ENCODE data around the gene SND1. TPM values are rescaled to one million over a fixed set of nuclear protein-coding genes. Genes with fewer than 3 reads are reported as not detected.
"Not testable (repeated sequence)": the region's sequence is repeated elsewhere in the genome, so short reads cannot be mapped to it uniquely, and the experiment has no call there.

Gene SND1
- total RNA-seq, 2 experiments from 2014 or later: 132 to 148 TPM

DNA sequence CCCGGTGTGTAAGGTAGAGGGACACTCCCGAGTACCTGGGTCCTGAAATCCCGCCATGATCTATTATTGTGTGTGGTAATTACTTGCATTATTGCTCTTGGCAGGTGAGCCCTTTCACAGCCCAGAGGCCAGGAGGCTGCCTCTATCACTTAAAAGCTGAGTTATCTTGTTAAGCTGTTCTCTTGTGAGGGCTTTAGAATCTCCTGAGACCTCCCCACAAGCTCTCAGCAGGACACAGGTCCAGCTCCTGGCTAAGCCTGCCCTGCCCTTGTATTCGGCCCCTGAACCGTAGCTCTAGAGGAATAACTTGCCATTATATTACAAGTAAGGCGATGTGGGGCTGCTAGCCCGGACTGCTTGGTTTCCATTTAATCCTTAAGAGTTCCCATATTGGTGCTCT lies 13.9 kb downstream of the SND1 start:
- H3K4me1 Mint-ChIP-seq: peaks cover 15% of the 10 kb centered on the region

DNA sequence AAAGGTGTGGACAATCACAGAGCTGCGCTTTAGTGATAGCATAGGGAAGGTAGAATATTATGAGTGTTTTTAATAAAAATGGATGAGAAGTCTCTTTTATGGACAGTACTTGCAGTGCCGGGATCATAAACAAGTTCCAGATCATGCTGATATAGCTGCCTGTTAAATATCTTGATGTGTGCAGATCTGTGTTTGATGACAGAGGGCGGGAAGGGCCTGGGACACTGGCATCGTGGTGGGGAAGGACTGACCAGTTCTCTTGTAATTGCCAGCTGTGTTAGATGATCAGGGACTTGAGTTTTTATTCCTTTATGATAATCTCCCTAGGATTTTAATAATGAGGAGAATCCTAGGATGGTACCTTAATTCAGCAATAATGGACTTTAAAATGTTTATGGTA lies 14.6 kb downstream of the SND1 start:
- H3K9me3 Mint-ChIP-seq: peaks cover 2% of the 10 kb centered on the region
- H3K36me3 Mint-ChIP-seq: peaks cover 21% of the 10 kb centered on the region
- H3K27me3 Mint-ChIP-seq: no peaks in the 10 kb centered on the region
- H3K4me3 Mint-ChIP-seq: no peak overlapping the region
- H3K27ac Mint-ChIP-seq: no peak overlapping the region
- peaks cover 13% of the 10 kb centered on the region for H3K4me1 Mint-ChIP-seq
- ATAC-seq (ENCODE audit: low read depth): no peak
- DNase-seq: no peak
- POLR2A ChIA-PET: no interaction called here

More for the DNA sequence above, 13.9 kb downstream of the SND1 start:
- POLR2A ChIA-PET: no interaction called here
- ATAC-seq (ENCODE audit: low read depth) (no peak), DNase-seq (no peak)
- Mint-ChIP-seq H3K36me3 (peaks cover 23% of the 10 kb centered on the region), H3K27ac (no peak overlapping the region), H3K27me3 (no peaks in the 10 kb centered on the region), H3K9me3 (no peaks in the 10 kb centered on the region), H3K4me3 (no peak overlapping the region)

- Mint-ChIP-seq H3K9me3 (peaks cover 2% of the 10 kb centered on the region), H3K27ac (no peak overlapping the region), H3K36me3 (peaks cover 25% of the 10 kb centered on the region), H3K4me1 (peaks cover 13% of the 10 kb centered on the region), H3K4me3 (no peak overlapping the region), H3K27me3 (no peaks in the 10 kb centered on the region)
- ATAC-seq (ENCODE audit: low read depth) (no peak), DNase-seq (no peak)
- POLR2A ChIA-PET: no interaction called here
Observed at GRCh38 chr7:127667017-127667670, 15.2 kb downstream of the SND1 start.

DNA sequence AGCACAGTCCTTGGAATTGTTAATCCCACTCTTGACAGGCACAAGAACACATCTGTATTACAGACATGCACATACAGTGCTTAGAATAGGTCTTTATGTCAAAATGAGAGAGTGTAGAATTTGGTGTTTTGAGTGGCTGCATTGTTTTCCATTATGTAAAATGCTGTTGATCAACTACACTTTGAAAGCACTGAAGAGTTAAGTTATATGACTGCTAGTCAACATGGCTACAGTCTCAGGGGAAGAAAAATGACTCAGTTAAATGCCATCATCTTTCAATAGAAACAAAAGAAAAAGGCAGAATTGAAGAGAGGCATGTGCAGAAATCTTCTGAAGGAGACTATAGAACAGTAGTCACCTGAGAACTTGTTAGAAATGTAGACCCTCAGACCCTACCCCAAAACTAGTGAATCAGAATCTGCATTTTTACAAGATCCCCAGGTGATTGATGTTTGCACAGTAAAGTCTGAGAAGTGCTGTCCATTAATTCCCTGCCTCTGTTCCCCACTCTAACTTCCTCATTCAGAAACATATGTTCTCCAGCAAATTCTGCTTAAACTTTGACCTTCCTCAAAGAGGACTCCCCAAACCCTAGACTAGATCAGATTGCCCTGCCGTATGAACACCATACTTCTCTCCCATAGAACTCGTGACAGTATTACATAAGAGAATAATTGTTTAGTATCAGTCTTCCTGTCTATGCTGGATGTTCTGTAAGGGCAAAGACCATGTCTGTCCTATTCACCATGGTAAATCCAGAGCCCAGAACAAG lies 16.0 kb downstream of the SND1 start:
- H3K36me3 Mint-ChIP-seq: peaks cover 27% of the 10 kb centered on the region
- no peak for ATAC-seq (ENCODE audit: low read depth)
- H3K9me3 Mint-ChIP-seq: peaks cover 4% of the 10 kb centered on the region
- H3K27me3 Mint-ChIP-seq: no peaks in the 10 kb centered on the region
- H3K4me3 Mint-ChIP-seq: no peak overlapping the region
- no peak for DNase-seq
- no peak overlapping the region for H3K27ac Mint-ChIP-seq
- H3K4me1 Mint-ChIP-seq: peaks cover 13% of the 10 kb centered on the region
- POLR2A ChIA-PET: no interaction called here

DNA sequence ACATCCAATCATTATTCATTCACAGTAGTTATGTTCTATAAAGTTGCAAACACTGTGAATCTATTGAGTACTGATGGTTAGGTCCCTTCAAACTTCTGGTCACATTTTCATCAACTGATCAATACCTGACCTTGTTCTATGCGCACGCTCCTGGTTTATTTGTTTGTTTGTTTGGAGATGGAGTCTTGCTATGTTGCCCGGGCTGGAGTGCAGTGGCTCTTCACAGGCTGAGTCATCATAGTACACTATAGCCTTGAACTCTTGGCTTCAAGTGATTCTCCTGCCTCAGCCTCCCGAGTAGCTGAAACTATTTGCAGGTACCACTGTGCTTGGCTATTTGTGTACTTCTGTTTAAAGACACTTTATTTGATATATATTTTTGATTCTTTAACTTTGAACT lies 19.3 kb downstream of the SND1 start:
- Mint-ChIP-seq H3K27ac (no peak overlapping the region), H3K36me3 (peaks cover 34% of the 10 kb centered on the region), H3K27me3 (no peaks in the 10 kb centered on the region), H3K4me1 (peaks cover 11% of the 10 kb centered on the region), H3K9me3 (peaks cover 4% of the 10 kb centered on the region), H3K4me3 (no peak overlapping the region)
- no peak for ATAC-seq (ENCODE audit: low read depth)
- DNase-seq: no peak
- POLR2A ChIA-PET: no interaction called here

GRCh38 chr7:127673902-127674301 lies 21.9 kb downstream of the SND1 start:
- Mint-ChIP-seq H3K9me3 (peaks cover 7% of the 10 kb centered on the region), H3K4me3 (no peak overlapping the region), H3K27ac (no peak overlapping the region), H3K27me3 (no peaks in the 10 kb centered on the region), H3K36me3 (peaks cover 58% of the 10 kb centered on the region), H3K4me1 (peaks cover 7% of the 10 kb centered on the region)
- no peak for DNase-seq
- POLR2A ChIA-PET: no interaction called here
- no peak for ATAC-seq (ENCODE audit: low read depth)

DNA sequence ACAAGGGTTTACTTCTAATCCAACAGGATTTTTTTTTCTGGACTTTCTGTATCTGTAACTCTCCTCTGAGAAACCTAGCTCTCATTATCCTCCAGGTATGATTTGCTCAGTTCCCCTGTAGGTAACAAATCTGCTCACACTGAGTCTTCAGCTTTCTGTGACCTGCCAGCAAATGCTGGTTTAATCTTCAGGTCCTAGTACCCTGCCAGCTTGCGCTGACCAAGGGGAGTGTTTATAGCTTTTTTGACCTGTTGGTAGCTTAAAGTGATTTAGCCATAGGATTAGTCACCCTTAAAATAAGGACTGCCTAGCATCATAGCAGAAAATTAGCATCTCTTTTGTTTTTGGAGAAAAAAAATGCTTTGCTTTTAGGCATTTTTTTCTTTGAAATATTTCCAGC lies 22.4 kb downstream of the SND1 start:
- H3K27me3 Mint-ChIP-seq: no peaks in the 10 kb centered on the region
- POLR2A ChIA-PET: no interaction called here
- peaks cover 9% of the 10 kb centered on the region for H3K9me3 Mint-ChIP-seq
- ATAC-seq (ENCODE audit: low read depth) (no peak), DNase-seq (no peak)
- H3K4me1 Mint-ChIP-seq: peaks cover 7% of the 10 kb centered on the region
- H3K36me3 Mint-ChIP-seq: peaks cover 58% of the 10 kb centered on the region
- no peak overlapping the region for H3K4me3 Mint-ChIP-seq
- no peak overlapping the region for H3K27ac Mint-ChIP-seq

DNA sequence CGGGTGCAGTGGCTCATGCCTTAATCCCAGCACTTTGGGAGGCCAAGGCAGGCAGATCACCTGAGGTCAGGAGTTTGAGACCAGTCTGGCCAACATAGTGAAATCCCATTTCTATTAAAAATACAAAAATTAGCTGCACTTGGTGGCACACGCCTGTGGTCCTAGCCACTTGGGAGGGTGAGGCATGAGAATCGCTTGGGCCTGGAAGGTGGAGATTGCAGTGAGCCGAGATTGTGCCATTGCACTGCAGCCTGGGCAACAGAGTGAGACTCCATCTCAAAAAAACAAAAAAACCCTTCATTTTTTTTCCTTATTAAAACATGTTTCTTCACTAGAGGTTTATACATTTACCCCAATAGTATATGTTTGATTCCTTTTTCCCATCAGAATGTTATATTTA lies 22.9 kb downstream of the SND1 start:
- H3K4me3 Mint-ChIP-seq; H3K27ac Mint-ChIP-seq; POLR2A ChIA-PET; H3K4me1 Mint-ChIP-seq; ATAC-seq (ENCODE audit: low read depth); DNase-seq; H3K27me3 Mint-ChIP-seq: not testable (repeated sequence)
- Mint-ChIP-seq H3K36me3 (peaks cover 60% of the 10 kb centered on the region), H3K9me3 (peaks cover 14% of the 10 kb centered on the region)

DNA sequence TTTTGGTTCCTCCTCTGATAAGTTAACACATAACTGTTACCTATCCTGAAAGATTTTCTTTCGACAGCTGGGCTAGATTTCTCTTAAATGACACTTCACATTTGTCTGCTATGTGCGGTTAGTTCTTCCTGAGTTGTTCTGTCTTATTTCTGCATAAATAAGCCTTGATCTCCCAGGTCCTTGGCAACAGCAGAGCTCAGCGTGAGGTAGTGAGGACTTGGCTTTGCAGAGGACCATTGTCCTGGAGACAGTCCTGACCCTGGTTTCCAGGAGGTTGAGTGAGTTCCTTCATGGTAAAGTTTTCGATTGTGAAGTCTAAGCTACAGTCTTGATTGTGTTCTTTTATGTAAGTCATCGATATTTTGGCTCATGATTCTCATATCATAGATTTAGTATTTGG lies 23.7 kb downstream of the SND1 start:
- DNase-seq (no peak), ATAC-seq (ENCODE audit: low read depth) (no peak)
- Mint-ChIP-seq H3K27me3 (no peaks in the 10 kb centered on the region), H3K9me3 (peaks cover 17% of the 10 kb centered on the region), H3K4me3 (no peak overlapping the region), H3K36me3 (peaks cover 62% of the 10 kb centered on the region), H3K27ac (no peak overlapping the region), H3K4me1 (peaks cover 5% of the 10 kb centered on the region)
- POLR2A ChIA-PET: no interaction called here

DNA sequence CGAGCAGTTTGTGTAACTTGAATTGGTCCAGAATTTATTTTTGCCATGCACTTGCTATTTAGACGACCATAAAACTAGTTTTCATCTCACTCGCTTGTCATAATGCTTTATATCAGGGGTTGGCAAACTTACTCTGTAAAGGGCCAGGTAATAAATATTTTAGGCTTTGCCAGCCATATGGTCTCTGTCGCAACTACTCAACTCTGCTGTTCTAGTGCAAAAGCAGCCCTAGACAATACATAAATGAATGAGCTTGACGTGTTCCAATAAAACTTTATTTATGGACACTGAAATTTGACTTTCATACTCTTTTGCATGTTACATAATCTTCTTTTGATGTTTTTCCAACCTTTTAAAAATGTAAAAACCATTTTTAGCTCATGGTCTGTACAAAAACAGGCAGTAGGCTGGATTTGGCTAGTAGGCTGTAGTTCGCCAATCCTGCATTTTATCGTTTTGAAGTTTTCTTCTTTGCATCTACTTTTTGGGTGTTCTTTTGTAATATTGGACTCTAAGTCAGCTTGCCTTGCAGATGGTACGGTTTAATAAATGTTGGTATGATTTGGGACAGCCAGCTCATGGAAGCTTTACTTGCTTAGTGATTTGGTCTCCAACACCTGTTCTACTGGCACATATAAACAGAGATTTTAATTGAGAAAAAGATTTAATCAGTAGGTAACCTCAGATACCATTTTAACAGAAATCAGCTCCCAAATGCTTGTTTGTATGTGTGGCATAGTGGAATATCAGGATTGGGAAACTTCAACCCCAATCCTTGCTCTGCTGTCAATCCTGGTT lies 25.6 kb downstream of the SND1 start:
- Mint-ChIP-seq H3K4me1 (peaks cover 9% of the 10 kb centered on the region), H3K27ac (no peak overlapping the region), H3K9me3 (peaks cover 21% of the 10 kb centered on the region), H3K27me3 (no peaks in the 10 kb centered on the region), H3K36me3 (peaks cover 64% of the 10 kb centered on the region), H3K4me3 (no peak overlapping the region)
- POLR2A ChIA-PET: interaction anchor here (1.1 kb wide), 1 partner anchor 24 kb away, joined by 4 read pairs; no protein-coding TSS in a partner anchor
- DNase-seq (no peak), ATAC-seq (ENCODE audit: low read depth) (no peak)

DNA sequence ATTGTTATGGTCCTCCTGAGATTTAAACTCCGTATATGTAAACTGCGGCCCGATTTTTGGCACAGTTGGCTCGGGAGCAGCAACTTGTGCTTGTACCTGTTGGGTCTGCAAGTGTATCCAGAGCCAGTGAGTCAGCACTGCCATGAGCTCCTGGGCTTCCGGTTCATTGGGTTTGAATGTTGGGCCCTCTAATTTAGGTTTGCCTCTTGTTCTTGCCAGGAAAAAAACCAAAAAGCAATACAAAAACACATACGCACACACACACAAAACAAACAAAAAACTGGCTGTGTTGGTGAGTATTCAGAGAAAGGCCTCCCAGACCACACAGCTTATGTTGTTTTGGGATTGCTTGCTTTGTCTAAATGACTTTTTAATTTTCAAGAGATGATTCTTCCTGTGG lies 26.3 kb downstream of the SND1 start:
- Mint-ChIP-seq H3K4me1 (peaks cover 11% of the 10 kb centered on the region), H3K9me3 (peaks cover 20% of the 10 kb centered on the region), H3K27me3 (no peaks in the 10 kb centered on the region), H3K27ac (no peak overlapping the region), H3K36me3 (peaks cover 63% of the 10 kb centered on the region), H3K4me3 (no peak overlapping the region)
- DNase-seq (no peak), ATAC-seq (ENCODE audit: low read depth) (no peak)
- POLR2A ChIA-PET: interaction anchor here (1.1 kb wide), 1 partner anchor 25 kb away, joined by 4 read pairs; no protein-coding TSS in a partner anchor

DNA sequence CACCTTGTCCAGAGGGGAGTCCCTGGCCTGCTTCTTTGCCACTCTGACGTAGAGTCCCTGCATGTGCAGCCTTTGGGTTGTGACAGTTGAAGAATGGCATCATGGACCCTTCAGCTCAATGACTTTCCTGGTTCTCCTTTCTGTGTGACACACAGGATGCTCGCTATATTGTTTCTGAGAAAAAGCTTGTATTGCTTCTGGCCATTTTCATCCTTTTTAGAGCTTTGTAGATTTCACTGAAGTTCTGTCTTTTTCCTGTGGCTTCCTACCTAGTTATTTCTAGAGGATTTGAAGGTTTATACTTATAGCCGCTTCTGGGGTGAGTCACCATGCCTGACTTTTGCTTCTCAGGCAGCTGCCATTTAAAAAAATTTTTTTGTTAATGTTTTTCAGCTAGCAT lies 27.0 kb downstream of the SND1 start:
- Mint-ChIP-seq H3K27me3 (no peaks in the 10 kb centered on the region), H3K36me3 (peaks cover 63% of the 10 kb centered on the region), H3K4me3 (no peak overlapping the region), H3K4me1 (peaks cover 11% of the 10 kb centered on the region), H3K27ac (no peak overlapping the region), H3K9me3 (peaks cover 20% of the 10 kb centered on the region)
- ATAC-seq (ENCODE audit: low read depth): no peak
- POLR2A ChIA-PET: no interaction called here
- no peak for DNase-seq

DNA sequence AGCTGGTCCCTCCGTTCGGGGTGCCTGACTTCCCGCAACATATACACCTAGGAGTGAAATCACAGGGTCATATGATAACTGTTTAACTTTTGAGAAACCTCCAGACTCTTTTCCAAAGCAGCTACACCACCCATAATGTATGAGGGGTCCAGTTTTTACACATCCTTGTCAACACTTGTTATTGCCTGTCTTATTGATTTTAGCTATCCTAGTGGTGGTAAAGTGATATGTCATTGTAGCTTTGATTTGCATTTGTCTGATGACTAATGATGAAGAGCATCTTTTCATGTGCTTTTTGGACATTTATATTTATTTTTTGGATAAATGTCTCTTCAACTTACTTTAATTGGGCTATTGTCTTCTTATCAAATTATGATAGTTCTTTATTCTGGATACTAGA lies 29.0 kb downstream of the SND1 start:
- POLR2A ChIA-PET: no interaction called here
- no peak for ATAC-seq (ENCODE audit: low read depth)
- peaks cover 55% of the 10 kb centered on the region for H3K36me3 Mint-ChIP-seq
- peaks cover 20% of the 10 kb centered on the region for H3K9me3 Mint-ChIP-seq
- no peak for DNase-seq
- no peak overlapping the region for H3K27ac Mint-ChIP-seq
- H3K4me3 Mint-ChIP-seq: no peak overlapping the region
- H3K4me1 Mint-ChIP-seq: peaks cover 11% of the 10 kb centered on the region
- H3K27me3 Mint-ChIP-seq: no peaks in the 10 kb centered on the region
